CD4-positive, alpha-beta T cell (primary cell): ENCODE measurements around the gene CACNB2. TPM values are rescaled to one million over a fixed set of nuclear protein-coding genes. Genes with fewer than 3 reads are reported as not detected.

ENCODE experiments used
- ATAC-seq: fragments of 200-7000 bp; cut with Tn5 transposase; one replicate; pipeline ENCODE4 v1.10.0; 2022; ENCODE audit warnings: mild to moderate bottlenecking; ENCODE audit not compliant: poor library complexity
- CTCF ChIA-PET: fragments of 350-600 bp; sonication (Branson Sonifier 250); formaldehyde crosslinking; loops from one replicate; lab custom pipeline; 2021; ENCODE audit warnings: antibody characterized with exemption, inconsistent platforms; lab: Charles Lee
- POLR2A ChIA-PET: fragments of 350-600 bp; sonication (Branson Sonifier 250); formaldehyde crosslinking; loops from one replicate; lab custom pipeline; 2021; ENCODE audit warnings: antibody characterized with exemption, inconsistent platforms; lab: Charles Lee
- DNase-seq, 14 experiments: peaks; one replicate each; pipeline ENCODE4 v3.0.0-alpha.2; 2013 to 2020; ENCODE audit warnings: mixed read lengths in 2 of 14
- H3K27ac ChIP-seq, 2 donors: one replicate each; pipeline versions ENCODE4 v1.5.1 to v1.7.0; 2013; ENCODE audit warnings: low read length in 2 of 2, low read depth in 1 of 2, mild to moderate bottlenecking in 1 of 2
- H3K27me3 ChIP-seq, 2 experiments: 1 replicate in 1 of 2; 2 replicates in 1 of 2; pipeline versions ENCODE4 v1.6.1 to v1.7.0; 2013; ENCODE audit warnings: low read length in 2 of 2, control low read depth in 1 of 2, mild to moderate bottlenecking in 1 of 2, moderate library complexity in 1 of 2; ENCODE audit not compliant: insufficient read depth in 2 of 2, control insufficient read depth in 1 of 2
- H3K36me3 ChIP-seq: one replicate; pipeline ENCODE4 v1.6.1; 2013; ENCODE audit warnings: low read length, control low read depth; ENCODE audit not compliant: insufficient read depth
- H3K4me1 ChIP-seq: one replicate; pipeline ENCODE4 v1.6.1; 2013; ENCODE audit warnings: low read length, control low read depth; ENCODE audit not compliant: insufficient read depth
- H3K4me3 ChIP-seq: one replicate; pipeline ENCODE4 v1.5.1; 2013; ENCODE audit warnings: mild to moderate bottlenecking, low read length, moderate library complexity
- H3K9me3 ChIP-seq, 2 experiments: 1 replicate in 1 of 2; 2 replicates in 1 of 2; pipeline versions ENCODE4 v1.6.1 to v1.7.0; 2013; ENCODE audit warnings: low read length in 2 of 2, mild to moderate bottlenecking in 2 of 2, control low read depth in 1 of 2, moderate library complexity in 1 of 2; ENCODE audit not compliant: control insufficient read depth in 1 of 2, insufficient read depth in 1 of 2
- H3K27ac Mint-ChIP-seq: one replicate; pipeline ENCODE4 v1.8.0; 2020; ENCODE audit warnings: mixed read lengths
- H3K27me3 Mint-ChIP-seq: one replicate; pipeline ENCODE4 v1.8.0; 2021; ENCODE audit warnings: mixed read lengths
- H3K36me3 Mint-ChIP-seq: one replicate; pipeline ENCODE4 v1.8.0; 2021; ENCODE audit warnings: low read depth, mixed read lengths
- H3K4me1 Mint-ChIP-seq: one replicate; pipeline ENCODE4 v1.8.0; 2021; ENCODE audit warnings: low read depth, mixed read lengths
- H3K4me3 Mint-ChIP-seq: one replicate; pipeline ENCODE4 v1.8.0; 2020; ENCODE audit warnings: mild to moderate bottlenecking, mixed read lengths
- H3K9me3 Mint-ChIP-seq: one replicate; pipeline ENCODE4 v1.8.0; 2020; ENCODE audit warnings: mixed read lengths
- intact Hi-C, 2 experiments: fragments of 100-400 bp; cut with DNase I in 1 of 2; cut with micrococcal nuclease in 1 of 2; formaldehyde crosslinking; loops; one replicate each; pipeline versions ENCODE4 v1.15.1 to v1.9.0; 2023 to 2025; cut with DNase I, micrococcal nuclease
- total RNA-seq, 174 experiments: library from RNA in 2 of 174; stranded (reverse) in 2 of 174; gene quantifications; one replicate each; pipeline ENCODE4 v1.2.3 and lab custom pipeline; 2021 to 2026
- TF ChIP-seq, protein P1 (sequence below): fragments of 200-600 bp; IDR thresholded peaks from one replicate; pipeline ENCODE4 v1.8.0; 2022; ENCODE audit warnings: antibody characterized with exemption, mild to moderate bottlenecking

CACNB2 gene
- total RNA-seq, 2 experiments from 2014 or later = 0.34 TPM; not detected in 1

DNA sequence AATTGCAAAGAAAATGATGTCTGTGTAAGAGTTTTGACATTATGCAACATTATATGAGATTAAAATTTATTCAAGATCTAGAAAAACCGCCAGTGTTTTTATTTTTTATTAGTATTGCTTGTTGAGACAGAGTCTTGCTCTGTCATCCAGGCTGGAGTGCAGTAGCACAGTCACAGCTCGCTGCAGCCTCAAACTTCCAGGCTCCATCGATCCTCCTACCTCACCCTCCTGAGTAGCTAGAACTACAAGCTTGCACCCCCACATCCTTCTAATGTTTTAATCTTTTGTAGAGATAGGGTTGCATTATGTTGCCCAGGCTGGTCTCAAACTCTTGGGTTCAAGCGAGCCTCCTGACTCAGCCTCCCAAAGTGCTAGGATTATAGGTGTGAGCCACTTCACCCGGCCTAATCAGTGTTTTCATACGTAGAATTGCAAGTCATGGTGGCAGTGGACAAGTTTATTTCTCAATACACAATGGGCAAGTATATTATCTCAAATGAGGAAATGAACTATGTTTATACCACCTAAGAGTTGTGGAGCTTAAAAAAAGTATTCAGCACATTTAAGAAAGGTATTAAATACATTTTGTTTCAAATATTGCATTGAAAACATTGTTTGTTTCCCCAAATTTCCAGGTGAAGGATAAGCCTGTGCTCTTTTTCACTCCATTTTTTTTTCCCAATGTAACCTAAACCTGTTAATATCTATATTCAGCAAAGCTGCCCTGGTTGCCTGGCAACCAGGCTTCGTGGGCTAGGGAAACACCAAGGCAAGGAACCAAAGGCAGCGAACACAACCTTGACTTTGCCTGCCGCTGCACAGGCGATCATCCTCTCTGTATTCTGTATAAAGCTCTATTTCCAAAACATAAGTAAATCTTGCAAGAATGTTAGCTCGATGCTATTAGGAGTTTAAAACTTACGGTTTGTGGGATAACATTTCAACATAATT is 163.9 kb downstream of the CACNB2 start:
- intact Hi-C loops = no loop called here
- no peaks in the 10 kb centered on the region for H3K27me3 ChIP-seq
- ChIA-PET POLR2A (no interaction called here), CTCF (no interaction called here)
- TF ChIP-seq, protein P1, sequence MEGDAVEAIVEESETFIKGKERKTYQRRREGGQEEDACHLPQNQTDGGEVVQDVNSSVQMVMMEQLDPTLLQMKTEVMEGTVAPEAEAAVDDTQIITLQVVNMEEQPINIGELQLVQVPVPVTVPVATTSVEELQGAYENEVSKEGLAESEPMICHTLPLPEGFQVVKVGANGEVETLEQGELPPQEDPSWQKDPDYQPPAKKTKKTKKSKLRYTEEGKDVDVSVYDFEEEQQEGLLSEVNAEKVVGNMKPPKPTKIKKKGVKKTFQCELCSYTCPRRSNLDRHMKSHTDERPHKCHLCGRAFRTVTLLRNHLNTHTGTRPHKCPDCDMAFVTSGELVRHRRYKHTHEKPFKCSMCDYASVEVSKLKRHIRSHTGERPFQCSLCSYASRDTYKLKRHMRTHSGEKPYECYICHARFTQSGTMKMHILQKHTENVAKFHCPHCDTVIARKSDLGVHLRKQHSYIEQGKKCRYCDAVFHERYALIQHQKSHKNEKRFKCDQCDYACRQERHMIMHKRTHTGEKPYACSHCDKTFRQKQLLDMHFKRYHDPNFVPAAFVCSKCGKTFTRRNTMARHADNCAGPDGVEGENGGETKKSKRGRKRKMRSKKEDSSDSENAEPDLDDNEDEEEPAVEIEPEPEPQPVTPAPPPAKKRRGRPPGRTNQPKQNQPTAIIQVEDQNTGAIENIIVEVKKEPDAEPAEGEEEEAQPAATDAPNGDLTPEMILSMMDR = no peak
- no peak overlapping the region for H3K27ac ChIP-seq
- H3K27ac Mint-ChIP-seq = no peak overlapping the region
- H3K36me3 ChIP-seq = no peaks in the 10 kb centered on the region
- H3K27me3 Mint-ChIP-seq = no peaks in the 10 kb centered on the region
- DNase-seq (peak in 2 of 14 experiments; percentile 5 to 9), ATAC-seq (no peak)
- H3K36me3 Mint-ChIP-seq = no peaks in the 10 kb centered on the region
- H3K9me3 Mint-ChIP-seq = no peaks in the 10 kb centered on the region
- H3K4me3 Mint-ChIP-seq = no peak overlapping the region
- no peaks in the 10 kb centered on the region for H3K4me1 Mint-ChIP-seq
- no peaks in the 10 kb centered on the region for H3K4me1 ChIP-seq
- H3K9me3 ChIP-seq = no peaks in the 10 kb centered on the region
- no peak overlapping the region for H3K4me3 ChIP-seq

DNA sequence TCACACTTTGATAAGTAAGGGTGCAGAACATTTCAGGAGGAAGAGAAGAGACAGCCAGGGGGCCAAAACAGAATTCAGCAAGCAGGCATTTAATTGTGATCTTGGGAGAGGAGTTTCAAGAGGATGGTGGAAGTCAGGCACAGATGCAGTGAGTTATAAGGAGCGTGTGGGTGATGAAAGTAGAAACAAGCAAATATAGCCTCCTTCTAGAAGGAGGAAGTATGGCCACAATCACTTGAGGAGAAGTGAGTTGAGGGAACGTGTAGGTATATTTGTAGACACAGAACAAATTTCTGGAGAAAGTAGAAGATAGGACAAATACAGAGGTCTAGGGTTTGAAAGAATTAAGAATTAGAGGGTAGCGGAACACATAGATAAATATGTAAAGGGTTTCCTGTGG is 165.8 kb downstream of the CACNB2 start:
- Mint-ChIP-seq H3K27me3 (no peaks in the 10 kb centered on the region), H3K4me3 (no peak overlapping the region), H3K27ac (no peak overlapping the region), H3K4me1 (no peaks in the 10 kb centered on the region), H3K9me3 (no peaks in the 10 kb centered on the region), H3K36me3 (no peaks in the 10 kb centered on the region)
- DNase-seq (no peak), ATAC-seq (no peak)
- ChIA-PET CTCF (no interaction called here), POLR2A (no interaction called here)
- Histone ChIP-seq H3K4me3 (no peak overlapping the region), H3K9me3 (no peaks in the 10 kb centered on the region), H3K36me3 (no peaks in the 10 kb centered on the region), H3K4me1 (no peaks in the 10 kb centered on the region), H3K27me3 (no peaks in the 10 kb centered on the region), H3K27ac (no peak overlapping the region)
- TF ChIP-seq, protein P1 = no peak
- intact Hi-C loops = no loop called here

DNA sequence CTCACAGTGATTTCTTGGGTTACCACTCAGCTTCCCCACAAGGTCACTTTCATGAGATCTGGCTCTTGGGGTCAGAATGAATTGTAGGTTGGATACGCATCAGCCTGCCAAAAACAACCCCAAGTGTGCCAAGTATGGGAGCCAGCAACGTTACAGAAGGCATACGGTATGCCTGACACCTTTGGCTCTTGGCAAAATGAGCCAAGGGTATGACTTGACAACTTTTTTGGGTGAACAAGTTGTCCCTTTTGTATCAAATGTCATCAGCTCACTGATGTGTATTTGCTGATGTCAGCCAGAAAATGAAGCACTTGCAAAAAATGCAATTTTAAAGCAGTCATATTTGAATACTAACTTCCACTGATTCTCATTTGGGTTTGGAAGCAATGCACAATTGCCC is 168.4 kb downstream of the CACNB2 start:
- H3K27ac Mint-ChIP-seq = no peak overlapping the region
- H3K4me1 ChIP-seq = no peaks in the 10 kb centered on the region
- H3K27me3 Mint-ChIP-seq = no peaks in the 10 kb centered on the region
- no peak overlapping the region for H3K4me3 Mint-ChIP-seq
- no peaks in the 10 kb centered on the region for H3K36me3 ChIP-seq
- POLR2A ChIA-PET = no interaction called here
- no peaks in the 10 kb centered on the region for H3K36me3 Mint-ChIP-seq
- intact Hi-C loops = no loop called here
- no peak overlapping the region for H3K4me3 ChIP-seq
- H3K27me3 ChIP-seq = no peaks in the 10 kb centered on the region
- no peaks in the 10 kb centered on the region for H3K4me1 Mint-ChIP-seq
- H3K9me3 Mint-ChIP-seq = no peaks in the 10 kb centered on the region
- H3K27ac ChIP-seq = no peak overlapping the region
- CTCF ChIA-PET = no interaction called here
- no peak for ATAC-seq
- DNase-seq = no peak
- TF ChIP-seq, protein P1 = no peak
- H3K9me3 ChIP-seq = no peaks in the 10 kb centered on the region
